T-cell (primary cell): ENCODE data around the gene C10orf62. TPM values are rescaled to one million over a fixed set of nuclear protein-coding genes. Genes with fewer than 3 reads are reported as not detected.

Experiments used
- ATAC-seq, 4 experiments: fragments of 200-7000 bp in 3 of 4; fragments of 150-1000 bp in 1 of 4; cut with Tn5 transposase; replicated peaks in 1 of 4; 1 replicate in 3 of 4; 2 replicates in 1 of 4; pipeline ENCODE4 v1.10.0; 2021; ENCODE audit warnings: moderate library complexity in 3 of 4, mild to moderate bottlenecking in 2 of 4, moderate number of reproducible peaks in 1 of 4
- CTCF ChIA-PET, 2 donors: fragments of 300-600 bp; sonication (Branson Sonifier 250); formaldehyde crosslinking; loops; one replicate each; lab custom pipeline; 2022; ENCODE audit warnings: antibody characterized with exemption in 2 of 2; lab: Charles Lee
- POLR2A ChIA-PET, 2 donors: fragments of 300-600 bp; sonication (Branson Sonifier 250); formaldehyde crosslinking; loops; one replicate each; lab custom pipeline; 2022; ENCODE audit warnings: antibody characterized with exemption in 2 of 2; lab: Charles Lee
- DNase-seq, 35 experiments: peaks; one replicate each; pipeline versions ENCODE4 v3.0.0 to v3.0.0-alpha.2; 2013 to 2023
- H3K27ac ChIP-seq: one replicate; pipeline ENCODE4 v1.5.1; 2013; ENCODE audit warnings: low read length
- H3K27me3 ChIP-seq, 2 experiments: replicated peaks in 1 of 2; 1 replicate in 1 of 2; 2 replicates in 1 of 2; pipeline versions ENCODE4 v1.6.1 to v1.7.0; 2013; ENCODE audit warnings: low read length in 1 of 2, mixed read lengths in 1 of 2; ENCODE audit not compliant: control insufficient read depth in 2 of 2, insufficient read depth in 2 of 2; ENCODE audit errors: extremely low read depth in 1 of 2
- H3K36me3 ChIP-seq, 2 donors: 1 replicate in 1 of 2; 2 replicates in 1 of 2; pipeline versions ENCODE4 v1.6.1 to v1.7.0; 2013; ENCODE audit warnings: low read length in 1 of 2; ENCODE audit not compliant: control insufficient read depth in 2 of 2, insufficient read depth in 1 of 2; ENCODE audit errors: extremely low read depth in 1 of 2
- H3K4me1 ChIP-seq, 2 experiments: 1 replicate in 1 of 2; 2 replicates in 1 of 2; pipeline versions ENCODE4 v1.6.1 to v1.7.0; 2013; ENCODE audit warnings: low read length in 2 of 2, mixed read lengths in 1 of 2; ENCODE audit not compliant: insufficient read depth in 2 of 2, control insufficient read depth in 1 of 2; ENCODE audit errors: extremely low read depth in 1 of 2
- H3K4me3 ChIP-seq, 2 donors: 1 replicate in 1 of 2; 2 replicates in 1 of 2; pipeline versions ENCODE4 v1.5.1 to v1.7.0; 2013; ENCODE audit warnings: mild to moderate bottlenecking in 2 of 2, low read length in 1 of 2, moderate library complexity in 1 of 2; ENCODE audit not compliant: control insufficient read depth in 1 of 2; ENCODE audit errors: extremely low read depth in 1 of 2
- H3K9me3 ChIP-seq: 2 replicates; pipeline ENCODE4 v1.7.0; 2013
- H3K27ac Mint-ChIP-seq, 2 donors: one replicate each; pipeline ENCODE4 v1.8.0; 2020 to 2021; ENCODE audit warnings: mild to moderate bottlenecking in 2 of 2, mixed read lengths in 2 of 2
- H3K27me3 Mint-ChIP-seq, 2 donors: one replicate each; pipeline ENCODE4 v1.8.0; 2021 to 2022; ENCODE audit warnings: mixed read lengths in 2 of 2
- H3K36me3 Mint-ChIP-seq: one replicate; pipeline ENCODE4 v1.8.0; 2021; ENCODE audit warnings: mixed read lengths
- H3K4me1 Mint-ChIP-seq, 3 donors: one replicate each; pipeline ENCODE4 v1.8.0; 2020 to 2022; ENCODE audit warnings: mixed read lengths in 3 of 3, mild to moderate bottlenecking in 1 of 3
- H3K4me3 Mint-ChIP-seq, 3 donors: one replicate each; pipeline ENCODE4 v1.8.0; 2020 to 2022; ENCODE audit warnings: mild to moderate bottlenecking in 3 of 3, mixed read lengths in 3 of 3, moderate library complexity in 3 of 3
- H3K9me3 Mint-ChIP-seq, 3 donors: one replicate each; pipeline ENCODE4 v1.8.0; 2020 to 2022; ENCODE audit warnings: mixed read lengths in 3 of 3
- WGBS: methylation state at CpG from one replicate; pipeline ENCODE4 v1.1.5; 2013; ENCODE audit warnings: missing lambda C conversion rate; ENCODE audit not compliant: insufficient coverage; 5-methylcytosine and 5-hydroxymethylcytosine counted together
- total RNA-seq, 35 experiments: library from RNA in 6 of 35; stranded (reverse) in 6 of 35; fragments of 120-200 nt in 1 of 35; gene quantifications; one replicate each; pipeline versions ENCODE4 v1.2.1 to v1.2.4 and lab custom pipeline; 2013 to 2026

The C10orf62 gene
- total RNA-seq, 5 donors from 2014 or later (not counting 1 experiment from before 2014, with no cell fraction given): not detected

GRCh38 chr10:97571622-97572021 lies 17.9 kb upstream of the C10orf62 start:
- POLR2A ChIA-PET: no interaction called here
- Histone ChIP-seq H3K27me3 (peaks cover 0 to 10% of the 10 kb centered on the region in 2 experiments), H3K4me1 (no peaks in the 10 kb centered on the region), H3K4me3 (no peak overlapping the region), H3K9me3 (no peaks in the 10 kb centered on the region), H3K27ac (no peak overlapping the region), H3K36me3 (no peaks in the 10 kb centered on the region)
- ATAC-seq: no peak
- CTCF ChIA-PET: interaction anchor here in 1 of 2 donors (0.6 to 1.6 kb wide), 2 partner anchors 10 to 47 kb away, joined by 3 to 12 read pairs; no protein-coding TSS in a partner anchor
- 92% methylated on average over 3 of the region's 3 CpGs for WGBS
- H3K4me3 Mint-ChIP-seq: no peak overlapping the region
- peaks cover 0 to 2% of the 10 kb centered on the region in 2 donors for H3K27me3 Mint-ChIP-seq
- no peak overlapping the region for H3K27ac Mint-ChIP-seq
- DNase-seq: no peak
- H3K9me3 Mint-ChIP-seq: no peaks in the 10 kb centered on the region
- no peaks in the 10 kb centered on the region for H3K4me1 Mint-ChIP-seq
- H3K36me3 Mint-ChIP-seq: peaks cover 3% of the 10 kb centered on the region

- no peaks in the 10 kb centered on the region for H3K9me3 Mint-ChIP-seq
- H3K27me3 ChIP-seq: peaks cover 0 to 10% of the 10 kb centered on the region in 2 experiments
- H3K36me3 ChIP-seq: no peaks in the 10 kb centered on the region
- ATAC-seq (peak in 3 of 4 experiments; percentile 54 to 64 (median 58)), DNase-seq (peak in 30 of 35 experiments; percentile 8 to 62 (median 38))
- H3K4me3 ChIP-seq: no peak within 1 kb of the TSS
- H3K27me3 Mint-ChIP-seq: peaks cover 0 to 2% of the 10 kb centered on the region in 2 donors
- peaks cover 3% of the 10 kb centered on the region for H3K36me3 Mint-ChIP-seq
- no peak within 1 kb of the TSS for H3K27ac ChIP-seq
- H3K9me3 ChIP-seq: no peaks in the 10 kb centered on the region
- no peaks in the 10 kb centered on the region for H3K4me1 ChIP-seq
- CTCF ChIA-PET: interaction anchor here in 1 of 2 donors (0.6 to 1.6 kb wide), 2 partner anchors 9 to 162 kb away, joined by 3 to 12 read pairs; no protein-coding TSS in a partner anchor
- POLR2A ChIA-PET: no interaction called here
- H3K27ac Mint-ChIP-seq: no peak within 1 kb of the TSS
- H3K4me1 Mint-ChIP-seq: no peaks in the 10 kb centered on the region
- no peak within 1 kb of the TSS for H3K4me3 Mint-ChIP-seq
- 78% methylated on average over 14 of the region's 16 CpGs for WGBS
Measured at GRCh38 chr10:97572214-97572989, 17.1 kb upstream of the C10orf62 start, which contains the start of gene ANKRD2. ANKRD2 (plus strand) TSS chr10:97572779; CDS start chr10:97572789, 10 bp downstream.

GRCh38 chr10:97573021-97573420 lies 16.5 kb upstream of the C10orf62 start:
- Histone ChIP-seq H3K27ac (no peak overlapping the region), H3K4me3 (no peak overlapping the region), H3K9me3 (no peaks in the 10 kb centered on the region), H3K36me3 (no peaks in the 10 kb centered on the region), H3K4me1 (no peaks in the 10 kb centered on the region), H3K27me3 (peaks cover 0 to 13% of the 10 kb centered on the region in 2 experiments)
- Mint-ChIP-seq H3K27me3 (peaks cover 0 to 2% of the 10 kb centered on the region in 2 donors), H3K9me3 (no peaks in the 10 kb centered on the region), H3K36me3 (peaks cover 3% of the 10 kb centered on the region), H3K4me3 (no peak overlapping the region), H3K4me1 (no peaks in the 10 kb centered on the region), H3K27ac (no peak overlapping the region)
- POLR2A ChIA-PET: no interaction called here
- WGBS: 86% methylated on average over 1 of the region's 2 CpGs
- ATAC-seq: no peak
- DNase-seq: no peak
- CTCF ChIA-PET: interaction anchor here in 1 of 2 donors (1.6 kb wide), 1 partner anchor 8 kb away, joined by 3 read pairs; no protein-coding TSS in a partner anchor

- ChIA-PET CTCF (no interaction called here), POLR2A (no interaction called here)
- no peaks in the 10 kb centered on the region for H3K36me3 ChIP-seq
- no peaks in the 10 kb centered on the region for H3K4me1 Mint-ChIP-seq
- H3K9me3 Mint-ChIP-seq: no peaks in the 10 kb centered on the region
- no peaks in the 10 kb centered on the region for H3K4me1 ChIP-seq
- peaks cover 3% of the 10 kb centered on the region for H3K36me3 Mint-ChIP-seq
- WGBS: no CpG with 5 or more reads among the region's 2 CpGs
- H3K27ac ChIP-seq: no peak overlapping the region
- ATAC-seq (no peak), DNase-seq (no peak)
- no peak overlapping the region for H3K4me3 Mint-ChIP-seq
- H3K27me3 Mint-ChIP-seq: peaks cover 0 to 2% of the 10 kb centered on the region in 2 donors
- peaks cover 0 to 20% of the 10 kb centered on the region in 2 experiments for H3K27me3 ChIP-seq
- H3K27ac Mint-ChIP-seq: no peak overlapping the region
- H3K9me3 ChIP-seq: no peaks in the 10 kb centered on the region
- no peak overlapping the region for H3K4me3 ChIP-seq
Measured at GRCh38 chr10:97573672-97574071, 15.8 kb upstream of the C10orf62 start.

GRCh38 chr10:97574374-97575126 lies 15.0 kb upstream of the C10orf62 start:
- H3K4me1 Mint-ChIP-seq: no peaks in the 10 kb centered on the region
- Histone ChIP-seq H3K27ac (no peak overlapping the region), H3K4me1 (no peaks in the 10 kb centered on the region), H3K27me3 (peaks cover 0 to 20% of the 10 kb centered on the region in 2 experiments), H3K9me3 (no peaks in the 10 kb centered on the region), H3K4me3 (no peak overlapping the region), H3K36me3 (no peaks in the 10 kb centered on the region)
- ChIA-PET CTCF (interaction anchor here in 1 of 2 donors (1.1 kb wide), 1 partner anchor 11 kb away, joined by 3 read pairs; no protein-coding TSS in a partner anchor), POLR2A (interaction anchor here in 1 of 2 donors (0.5 kb wide), 1 partner anchor 28 kb away, joined by 3 read pairs; no protein-coding TSS in a partner anchor)
- peaks cover 0 to 2% of the 10 kb centered on the region in 2 donors for H3K27me3 Mint-ChIP-seq
- ATAC-seq: no peak
- H3K4me3 Mint-ChIP-seq: no peak overlapping the region
- peaks cover 2% of the 10 kb centered on the region for H3K36me3 Mint-ChIP-seq
- no peak for DNase-seq
- H3K9me3 Mint-ChIP-seq: no peaks in the 10 kb centered on the region
- WGBS: 51% methylated on average over 3 of the region's 4 CpGs
- no peak overlapping the region for H3K27ac Mint-ChIP-seq

- Mint-ChIP-seq H3K27ac (no peak overlapping the region), H3K27me3 (peaks cover 0 to 4% of the 10 kb centered on the region in 2 donors), H3K4me3 (no peak overlapping the region), H3K4me1 (no peaks in the 10 kb centered on the region), H3K9me3 (no peaks in the 10 kb centered on the region), H3K36me3 (no peaks in the 10 kb centered on the region)
- Histone ChIP-seq H3K4me3 (no peak overlapping the region), H3K4me1 (no peaks in the 10 kb centered on the region), H3K27ac (no peak overlapping the region), H3K36me3 (no peaks in the 10 kb centered on the region), H3K27me3 (peaks cover 0 to 20% of the 10 kb centered on the region in 2 experiments), H3K9me3 (no peaks in the 10 kb centered on the region)
- 83% methylated on average over 4 of the region's 6 CpGs for WGBS
- ChIA-PET POLR2A (no interaction called here), CTCF (interaction anchor here (0.5 to 1.1 kb wide), 5 partner anchors 10 to 326 kb away, joined by 3 to 5 read pairs (median 3); no protein-coding TSS in a partner anchor)
- no peak for ATAC-seq
- no peak for DNase-seq
Measured at GRCh38 chr10:97575127-97575668, 14.3 kb upstream of the C10orf62 start.
